Breast epithelium (tissue), 4 donors: ENCODE results near the gene PCDHGA3. TPM values are rescaled to one million over a fixed set of nuclear protein-coding genes. Genes with fewer than 3 reads are reported as not detected.
A peak's percentile ranks its signal among the peaks of the same experiment; 100 is the strongest.

Experiments used
- DNase-seq, 2 donors: peaks; one replicate each; pipeline ENCODE4 v3.0.0-alpha.2; 2019; ENCODE audit warnings: low spot score in 2 of 2
- H3K27ac ChIP-seq, 2 donors: fragments of 200-600 bp; sonication (generic) in 1 of 2; one replicate each; pipeline ENCODE4 v1.5.1; 2016 to 2019; ENCODE audit warnings: mild to moderate bottlenecking in 1 of 2
- H3K27me3 ChIP-seq, 2 donors: fragments of 200-600 bp; sonication (generic) in 1 of 2; one replicate each; pipeline versions ENCODE4 v1.5.1 to v1.6.0; 2017 to 2019; ENCODE audit warnings: control low read depth in 1 of 2, mild to moderate bottlenecking in 1 of 2
- H3K36me3 ChIP-seq: fragments of 200-600 bp; one replicate; pipeline ENCODE4 v1.5.1; 2019
- H3K4me1 ChIP-seq, 2 donors: fragments of 200-600 bp; sonication (generic); one replicate each; pipeline ENCODE4 v1.5.1; 2016 to 2019; ENCODE audit warnings: control low read depth in 1 of 2
- H3K4me3 ChIP-seq, 3 donors: fragments of 200-600 bp; sonication (generic); 1 replicate in 2 of 3; 2 replicates in 1 of 3; pipeline ENCODE4 v1.5.1; 2016 to 2019; ENCODE audit warnings: mild to moderate bottlenecking in 3 of 3, moderate library complexity in 2 of 3
- H3K9me3 ChIP-seq, 2 donors: fragments of 200-600 bp; sonication (generic) in 1 of 2; one replicate each; pipeline ENCODE4 v1.5.1; 2016 to 2019; ENCODE audit warnings: control low read depth in 1 of 2
- POLR2A ChIP-seq: fragments of 450-650 bp; IDR thresholded peaks from one replicate; pipeline ENCODE4 v1.6.1; 2016; ENCODE audit warnings: antibody characterized with exemption, mild to moderate bottlenecking, moderate library complexity
- POLR2AphosphoS5 ChIP-seq, 3 donors: sonication (generic); formaldehyde crosslinking; IDR thresholded peaks; one replicate each; pipeline ENCODE4 v1.6.1; 2017; ENCODE audit warnings: antibody characterized with exemption in 3 of 3
- intact Hi-C: fragments of 100-400 bp; cut with DNase I; formaldehyde crosslinking; loops from one replicate; pipeline ENCODE4 v1.15.1; 2023; ENCODE audit warnings: low total_unique reads
- total RNA-seq, 3 donors: library from RNA; depleted of rRNA; stranded (reverse); fragments of >200 nt; gene quantifications; one replicate each; pipeline ENCODE4 v1.1.0, GENCODE V29; 2016
- TF ChIP-seq, protein P1 (sequence below), 3 donors: fragments of 450-650 bp; IDR thresholded peaks; one replicate each; pipeline ENCODE4 v1.5.1; 2016 to 2017; ENCODE audit warnings: antibody characterized with exemption in 3 of 3, mild to moderate bottlenecking in 3 of 3, moderate library complexity in 3 of 3

PCDHGA3 gene
- total RNA-seq, 3 donors from 2014 or later, result 4.3 to 5.9 (median 5.0) TPM

DNA sequence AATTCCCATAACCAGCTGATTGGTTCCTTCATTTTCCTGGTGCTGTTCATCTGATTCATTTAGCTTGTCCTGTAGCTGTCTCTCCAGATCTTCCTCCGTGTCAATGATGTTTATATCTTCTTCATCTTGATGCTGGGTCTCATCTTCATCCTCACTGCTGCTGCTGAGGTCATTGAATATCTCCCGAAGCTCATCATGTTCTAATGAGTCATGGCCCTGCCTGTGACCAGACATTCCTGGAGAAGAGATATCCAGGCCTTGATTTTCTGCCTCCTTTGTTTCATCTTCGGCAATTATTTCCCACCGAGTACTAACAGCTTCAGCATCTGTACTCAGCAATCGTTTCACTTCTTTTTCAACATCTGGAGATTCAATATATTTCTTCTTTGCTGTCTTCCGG, 24.4 kb upstream of the PCDHGA3 start:
- H3K9me3 ChIP-seq, result peaks cover 62 to 80% of the 10 kb centered on the region in 2 donors
- no peak overlapping the region for H3K27ac ChIP-seq
- peak overlapping the region in 1 of 3 donors; percentile 80 for H3K4me3 ChIP-seq
- intact Hi-C loops, result no loop called here
- H3K27me3 ChIP-seq, result no peaks in the 10 kb centered on the region
- H3K36me3 ChIP-seq, result peaks cover 4% of the 10 kb centered on the region
- TF ChIP-seq POLR2A (no peak), POLR2AphosphoS5 (IDR thresholded peaks at IDR 0.05) (no peak)
- TF ChIP-seq, protein P1, sequence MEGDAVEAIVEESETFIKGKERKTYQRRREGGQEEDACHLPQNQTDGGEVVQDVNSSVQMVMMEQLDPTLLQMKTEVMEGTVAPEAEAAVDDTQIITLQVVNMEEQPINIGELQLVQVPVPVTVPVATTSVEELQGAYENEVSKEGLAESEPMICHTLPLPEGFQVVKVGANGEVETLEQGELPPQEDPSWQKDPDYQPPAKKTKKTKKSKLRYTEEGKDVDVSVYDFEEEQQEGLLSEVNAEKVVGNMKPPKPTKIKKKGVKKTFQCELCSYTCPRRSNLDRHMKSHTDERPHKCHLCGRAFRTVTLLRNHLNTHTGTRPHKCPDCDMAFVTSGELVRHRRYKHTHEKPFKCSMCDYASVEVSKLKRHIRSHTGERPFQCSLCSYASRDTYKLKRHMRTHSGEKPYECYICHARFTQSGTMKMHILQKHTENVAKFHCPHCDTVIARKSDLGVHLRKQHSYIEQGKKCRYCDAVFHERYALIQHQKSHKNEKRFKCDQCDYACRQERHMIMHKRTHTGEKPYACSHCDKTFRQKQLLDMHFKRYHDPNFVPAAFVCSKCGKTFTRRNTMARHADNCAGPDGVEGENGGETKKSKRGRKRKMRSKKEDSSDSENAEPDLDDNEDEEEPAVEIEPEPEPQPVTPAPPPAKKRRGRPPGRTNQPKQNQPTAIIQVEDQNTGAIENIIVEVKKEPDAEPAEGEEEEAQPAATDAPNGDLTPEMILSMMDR (IDR thresholded peaks at IDR 0.05), result no peak
- DNase-seq, result no peak
- no peaks in the 10 kb centered on the region for H3K4me1 ChIP-seq

DNA sequence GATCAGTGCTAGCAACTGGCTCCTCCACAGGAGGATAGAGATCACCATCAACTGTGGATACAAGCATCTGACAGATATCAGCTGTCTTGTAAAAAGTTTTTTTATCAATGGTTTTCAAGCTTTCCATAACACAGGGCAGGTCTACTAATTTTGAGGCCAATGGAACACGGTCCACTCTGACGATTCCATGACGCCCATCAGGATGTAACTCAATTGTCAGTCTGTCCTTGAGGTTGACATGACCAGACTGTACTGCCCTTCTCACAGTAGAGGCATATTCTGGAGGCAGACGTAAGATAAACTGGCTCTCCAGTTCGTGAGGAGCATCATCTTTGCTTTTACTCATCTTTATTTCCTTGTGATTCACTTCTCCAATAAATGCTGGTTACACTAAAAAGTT, 23.9 kb upstream of the PCDHGA3 start:
- Histone ChIP-seq H3K27me3 (no peaks in the 10 kb centered on the region), H3K4me1 (no peaks in the 10 kb centered on the region), H3K36me3 (peaks cover 4% of the 10 kb centered on the region), H3K4me3 (peak overlapping the region; percentile 75 to 80 (median 75)), H3K9me3 (peaks cover 58 to 81% of the 10 kb centered on the region in 2 donors), H3K27ac (peak overlapping the region in 1 of 2 donors; percentile 98)
- TF ChIP-seq POLR2AphosphoS5 (IDR thresholded peaks at IDR 0.05) (no peak), POLR2A (no peak)
- TF ChIP-seq, protein P1 (IDR thresholded peaks at IDR 0.05), result no peak
- DNase-seq, result no peak
- intact Hi-C loops, result no loop called here

DNA sequence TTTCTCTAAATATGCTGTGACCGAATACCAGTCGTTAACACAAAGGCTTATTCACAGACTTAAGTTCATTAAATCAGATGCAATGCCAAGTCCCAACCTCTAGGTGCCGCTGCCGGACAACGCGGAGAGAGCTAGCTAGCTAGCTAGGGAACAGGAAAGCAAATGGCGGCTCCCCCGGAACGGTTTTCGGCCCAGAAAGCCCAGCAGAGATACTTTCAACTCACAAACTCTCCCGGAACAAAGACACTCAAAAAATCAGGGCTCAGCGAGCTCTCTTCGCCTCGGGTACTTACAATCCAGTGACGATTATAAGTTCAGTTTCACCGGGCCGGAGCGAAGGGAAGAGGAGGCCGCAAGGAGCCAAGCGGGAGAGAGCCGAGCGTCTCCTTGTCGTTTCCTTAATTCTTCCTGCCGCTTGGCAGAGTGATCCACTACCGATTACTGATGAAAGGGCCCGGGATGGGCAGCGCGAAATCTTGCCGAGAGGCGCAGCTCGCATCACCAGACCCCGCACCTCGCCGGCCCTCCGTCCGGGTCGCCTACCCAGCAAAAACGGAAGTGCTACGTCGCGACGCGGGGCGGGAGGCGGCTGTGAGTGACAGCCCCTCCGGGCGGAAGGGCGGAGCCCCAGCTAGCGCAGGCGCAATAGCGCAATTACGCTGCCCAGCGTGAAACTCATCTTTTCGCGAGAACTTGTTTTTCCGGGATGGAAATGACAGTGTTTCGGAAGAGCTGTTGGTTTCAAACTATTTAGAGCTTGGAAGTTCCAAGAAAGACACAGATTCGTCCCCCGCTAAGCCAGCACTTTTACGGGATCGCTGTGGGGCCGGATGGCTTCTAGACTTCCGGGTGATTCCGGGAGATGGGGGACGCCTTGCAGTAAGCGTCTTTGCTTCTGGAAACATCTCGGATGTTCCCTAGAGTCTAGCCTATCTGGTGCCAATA, 23.1 kb upstream of the PCDHGA3 start, which contains the start of gene TAF7:
Gene TAF7 (minus strand): TSS at position 560 of the 945 bp plus-strand sequence. CDS start 740 bp downstream, outside the sequence.
- intact Hi-C loops, result no loop called here
- no peaks in the 10 kb centered on the region for H3K27me3 ChIP-seq
- peaks cover 50 to 81% of the 10 kb centered on the region in 2 donors for H3K9me3 ChIP-seq
- peak within 1 kb of the TSS; percentile 98 for H3K27ac ChIP-seq
- peak; percentile 82 to 90 for DNase-seq
- peak within 1 kb of the TSS; percentile 75 to 80 (median 75) for H3K4me3 ChIP-seq
- H3K4me1 ChIP-seq, result no peaks in the 10 kb centered on the region
- TF ChIP-seq, protein P1 (IDR thresholded peaks at IDR 0.05), result peak; percentile 65 to 77 (median 72)
- TF ChIP-seq POLR2A (peak; percentile 91), POLR2AphosphoS5 (IDR thresholded peaks at IDR 0.05) (peak; percentile 93 to 99 (median 97))
- H3K36me3 ChIP-seq, result peaks cover 4% of the 10 kb centered on the region

DNA sequence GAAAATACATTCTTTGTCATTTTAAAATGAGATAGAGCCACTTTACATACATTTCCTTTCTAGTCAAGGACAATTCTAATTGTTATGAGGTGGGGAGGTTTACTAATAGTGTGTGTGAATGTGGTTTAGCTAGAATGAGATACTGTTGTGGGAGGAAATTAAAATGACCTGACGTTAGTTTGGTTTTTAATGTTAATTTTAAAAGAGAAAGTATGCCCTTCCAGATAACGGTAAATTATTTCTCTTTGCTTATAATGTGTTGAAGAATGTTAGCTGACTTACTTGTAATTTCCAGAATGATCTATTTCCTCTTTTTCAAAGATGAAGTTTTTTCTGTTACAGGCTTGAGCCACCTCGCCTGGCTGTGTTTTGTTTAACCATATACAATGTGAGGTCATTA, 21.4 kb upstream of the PCDHGA3 start:
- Histone ChIP-seq H3K27ac (no peak overlapping the region), H3K4me3 (no peak overlapping the region), H3K9me3 (peaks cover 46 to 81% of the 10 kb centered on the region in 2 donors), H3K27me3 (no peaks in the 10 kb centered on the region), H3K36me3 (no peaks in the 10 kb centered on the region), H3K4me1 (no peaks in the 10 kb centered on the region)
- TF ChIP-seq, protein P1 (IDR thresholded peaks at IDR 0.05), result no peak
- TF ChIP-seq POLR2AphosphoS5 (IDR thresholded peaks at IDR 0.05), result no peak
- no peak for DNase-seq
- intact Hi-C loops, result no loop called here
